ENCODE measurements around the gene DPP8. TPM values are rescaled to one million over a fixed set of nuclear protein-coding genes. Genes with fewer than 3 reads are reported as not detected.

DPP8 gene
- total RNA-seq, 4 donors from 2014 or later: 19.8 to 30.5 (median 21.8) TPM

- H3K27me3 ChIP-seq: peaks cover 0 to 28% (median 3%) of the 10 kb centered on the region in 4 donors
- intact Hi-C loops (cut with DNase I): no loop called here
- H3K4me3 ChIP-seq: no peak overlapping the region
- 58 to 75% methylated on average over 2 of the region's 2 CpGs for WGBS, 2 donors
- no peaks in the 10 kb centered on the region for H3K36me3 ChIP-seq
- no peaks in the 10 kb centered on the region for H3K9me3 ChIP-seq
- DNase-seq: no peak
- H3K4me1 ChIP-seq: peaks cover 8 to 17% (median 14%) of the 10 kb centered on the region in 3 donors
- TF ChIP-seq CTCF (IDR thresholded peaks at IDR 0.05) (no peak), POLR2A (IDR thresholded peaks at IDR 0.05) (no peak)
- no peak overlapping the region for H3K27ac ChIP-seq
Measured at GRCh38 chr15:65426216-65426853, 91.2 kb downstream of the DPP8 start.

- Histone ChIP-seq H3K27ac (no peak overlapping the region), H3K27me3 (peaks cover 0 to 44% (median 3%) of the 10 kb centered on the region in 4 donors), H3K4me3 (no peak overlapping the region), H3K9me3 (no peaks in the 10 kb centered on the region), H3K36me3 (no peaks in the 10 kb centered on the region), H3K4me1 (peaks cover 13 to 28% (median 18%) of the 10 kb centered on the region in 3 donors)
- no peak for TF ChIP-seq POLR2A (IDR thresholded peaks at IDR 0.05)
- TF ChIP-seq CTCF (IDR thresholded peaks at IDR 0.05): no peak
- WGBS, 2 donors: 91 to 94% methylated on average over 5 of the region's 5 CpGs
- DNase-seq: no peak
- intact Hi-C loops (cut with DNase I): no loop called here
Measured at GRCh38 chr15:65424683-65425082, 92.8 kb downstream of the DPP8 start.

DNA sequence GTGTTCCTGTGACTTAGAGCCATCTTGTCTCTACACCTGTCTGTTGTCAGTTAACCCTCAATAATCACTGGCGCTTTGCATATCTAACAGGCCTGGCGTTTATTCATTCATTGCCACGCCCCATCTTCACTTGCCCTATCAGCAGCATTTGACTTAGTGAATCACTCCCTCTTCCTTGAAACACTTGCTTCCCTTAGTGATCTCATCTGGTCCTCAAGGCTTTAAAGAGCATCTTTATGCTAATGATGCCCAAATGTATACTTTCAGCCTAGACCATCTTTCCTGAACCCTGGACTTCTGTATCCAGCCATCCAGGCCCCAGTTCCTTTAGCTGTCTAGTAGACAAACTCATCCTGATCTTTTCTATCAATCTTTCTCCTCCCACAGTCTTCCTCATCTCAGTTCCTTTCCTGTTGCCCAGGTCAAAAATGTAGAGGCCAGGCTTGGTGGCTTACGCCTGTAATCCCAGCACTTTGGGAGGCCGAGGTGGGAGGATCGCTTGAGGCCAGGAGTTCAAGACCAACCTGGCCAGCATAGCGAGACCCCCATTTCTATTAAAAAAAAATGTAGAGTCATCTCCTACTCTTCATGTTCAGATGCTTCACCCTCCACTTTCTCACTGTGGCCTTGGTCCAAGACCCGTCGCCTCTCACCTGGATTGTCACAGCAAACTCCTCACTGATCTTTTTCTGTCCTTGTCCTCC lies 93.4 kb downstream of the DPP8 start:
- 78 to 79% methylated on average over 7 to 9 of the region's 9 CpGs for WGBS, 2 donors
- H3K4me3 ChIP-seq: no peak overlapping the region
- H3K4me1 ChIP-seq: peaks cover 13 to 28% (median 18%) of the 10 kb centered on the region in 3 donors
- H3K9me3 ChIP-seq: no peaks in the 10 kb centered on the region
- no peak overlapping the region for H3K27ac ChIP-seq
- TF ChIP-seq POLR2A (IDR thresholded peaks at IDR 0.05) (no peak), CTCF (IDR thresholded peaks at IDR 0.05) (no peak)
- DNase-seq: no peak
- intact Hi-C loops (cut with DNase I): no loop called here
- H3K27me3 ChIP-seq: peaks cover 0 to 50% (median 3%) of the 10 kb centered on the region in 4 donors
- no peaks in the 10 kb centered on the region for H3K36me3 ChIP-seq

GRCh38 chr15:65423150-65423975 lies 94.1 kb downstream of the DPP8 start:
- H3K36me3 ChIP-seq: no peaks in the 10 kb centered on the region
- no peaks in the 10 kb centered on the region for H3K9me3 ChIP-seq
- no peak for DNase-seq
- peak overlapping the region in 3 of 4 donors; percentile 21 to 73 (median 52) for H3K4me3 ChIP-seq
- H3K27ac ChIP-seq: peak overlapping the region in 2 of 4 donors; percentile 50 to 65
- H3K27me3 ChIP-seq: peaks cover 0 to 58% (median 3%) of the 10 kb centered on the region in 4 donors
- WGBS, 2 donors: 36 to 37% methylated on average over 10 to 21 of the region's 28 CpGs
- intact Hi-C loops (cut with DNase I): no loop called here
- peaks cover 13 to 28% (median 18%) of the 10 kb centered on the region in 3 donors for H3K4me1 ChIP-seq
- no peak for TF ChIP-seq POLR2A (IDR thresholded peaks at IDR 0.05)
- TF ChIP-seq CTCF (IDR thresholded peaks at IDR 0.05): no peak

Data from esophagus squamous epithelium (tissue), 5 donors.